Measurements from ENCODE around the gene GRK4.
A peak's percentile ranks its signal among the peaks of the same experiment; 100 is the strongest.
"Not testable (repeated sequence)": the region's sequence is repeated elsewhere in the genome, so short reads cannot be mapped to it uniquely, and the experiment has no call there.

GRK4 gene

DNA sequence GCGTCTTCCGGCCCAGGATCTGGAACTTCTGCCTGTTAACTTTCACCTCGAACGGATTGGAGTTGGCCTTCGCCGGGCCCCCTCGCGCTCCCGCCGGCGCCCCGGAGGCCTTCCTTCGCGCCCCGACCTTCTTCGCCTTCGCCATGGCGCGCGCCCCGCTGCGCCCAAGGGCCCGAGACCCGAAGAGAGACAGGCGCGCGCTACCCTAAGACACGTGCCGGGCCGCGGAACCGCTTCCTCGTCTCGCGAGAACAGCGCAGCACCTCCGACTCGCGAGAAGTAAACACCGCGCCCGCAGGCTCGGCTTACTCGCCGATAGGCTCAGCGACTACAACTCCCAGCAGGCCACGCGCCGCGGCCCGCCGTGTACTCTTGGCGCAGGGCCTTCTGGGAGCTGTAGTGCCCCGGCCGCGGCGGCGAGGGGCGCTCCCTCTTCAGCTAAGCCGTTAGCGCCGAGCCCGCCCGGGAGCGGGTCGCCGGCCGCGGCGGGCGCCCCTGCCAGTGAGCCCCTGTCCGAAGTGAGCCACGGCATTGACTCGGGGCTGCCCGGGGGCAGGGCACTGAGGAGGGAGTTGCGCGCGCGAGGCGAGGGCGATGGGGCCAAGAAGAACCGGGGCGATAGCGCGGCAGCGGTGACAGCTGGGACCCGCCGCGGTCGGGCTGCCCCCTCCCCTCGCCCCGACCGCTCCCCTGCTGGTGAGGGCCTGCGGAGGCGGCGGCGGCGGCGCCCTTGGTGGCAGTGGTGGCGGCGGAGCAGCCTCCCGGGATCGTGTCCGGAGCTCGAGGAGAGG lies at the start of gene GRK4, which contains the start of gene NOP14:
Gene GRK4, plus strand, starts transcription at position 397 of the 791 bp plus-strand sequence. CDS start 500 bp downstream, outside the sequence.
Gene NOP14, minus strand, starts transcription at position 232 of the 791 bp plus-strand sequence. Its CDS starts 87 bp downstream, at position 145.
- H3K4me1 Mint-ChIP-seq: peaks cover 41% of the 10 kb centered on the region
- H3K36me3 Mint-ChIP-seq (ENCODE audit: low read depth): peaks cover 3% of the 10 kb centered on the region
- H3K27ac Mint-ChIP-seq: peak within 1 kb of the TSS; percentile 83 to 98 (median 87)
- H3K9me3 Mint-ChIP-seq: no peaks in the 10 kb centered on the region
- no peaks in the 10 kb centered on the region for H3K27me3 Mint-ChIP-seq (ENCODE audit: low read depth)
- TF ChIP-seq, protein P1, sequence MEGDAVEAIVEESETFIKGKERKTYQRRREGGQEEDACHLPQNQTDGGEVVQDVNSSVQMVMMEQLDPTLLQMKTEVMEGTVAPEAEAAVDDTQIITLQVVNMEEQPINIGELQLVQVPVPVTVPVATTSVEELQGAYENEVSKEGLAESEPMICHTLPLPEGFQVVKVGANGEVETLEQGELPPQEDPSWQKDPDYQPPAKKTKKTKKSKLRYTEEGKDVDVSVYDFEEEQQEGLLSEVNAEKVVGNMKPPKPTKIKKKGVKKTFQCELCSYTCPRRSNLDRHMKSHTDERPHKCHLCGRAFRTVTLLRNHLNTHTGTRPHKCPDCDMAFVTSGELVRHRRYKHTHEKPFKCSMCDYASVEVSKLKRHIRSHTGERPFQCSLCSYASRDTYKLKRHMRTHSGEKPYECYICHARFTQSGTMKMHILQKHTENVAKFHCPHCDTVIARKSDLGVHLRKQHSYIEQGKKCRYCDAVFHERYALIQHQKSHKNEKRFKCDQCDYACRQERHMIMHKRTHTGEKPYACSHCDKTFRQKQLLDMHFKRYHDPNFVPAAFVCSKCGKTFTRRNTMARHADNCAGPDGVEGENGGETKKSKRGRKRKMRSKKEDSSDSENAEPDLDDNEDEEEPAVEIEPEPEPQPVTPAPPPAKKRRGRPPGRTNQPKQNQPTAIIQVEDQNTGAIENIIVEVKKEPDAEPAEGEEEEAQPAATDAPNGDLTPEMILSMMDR (IDR thresholded peaks at IDR 0.05; ENCODE audit: unreplicated experiment in 3 of 3): peak; percentile 30 to 53 (median 36)
- peak within 1 kb of the TSS; percentile 94 to 96 (median 94) for H3K4me3 Mint-ChIP-seq

DNA sequence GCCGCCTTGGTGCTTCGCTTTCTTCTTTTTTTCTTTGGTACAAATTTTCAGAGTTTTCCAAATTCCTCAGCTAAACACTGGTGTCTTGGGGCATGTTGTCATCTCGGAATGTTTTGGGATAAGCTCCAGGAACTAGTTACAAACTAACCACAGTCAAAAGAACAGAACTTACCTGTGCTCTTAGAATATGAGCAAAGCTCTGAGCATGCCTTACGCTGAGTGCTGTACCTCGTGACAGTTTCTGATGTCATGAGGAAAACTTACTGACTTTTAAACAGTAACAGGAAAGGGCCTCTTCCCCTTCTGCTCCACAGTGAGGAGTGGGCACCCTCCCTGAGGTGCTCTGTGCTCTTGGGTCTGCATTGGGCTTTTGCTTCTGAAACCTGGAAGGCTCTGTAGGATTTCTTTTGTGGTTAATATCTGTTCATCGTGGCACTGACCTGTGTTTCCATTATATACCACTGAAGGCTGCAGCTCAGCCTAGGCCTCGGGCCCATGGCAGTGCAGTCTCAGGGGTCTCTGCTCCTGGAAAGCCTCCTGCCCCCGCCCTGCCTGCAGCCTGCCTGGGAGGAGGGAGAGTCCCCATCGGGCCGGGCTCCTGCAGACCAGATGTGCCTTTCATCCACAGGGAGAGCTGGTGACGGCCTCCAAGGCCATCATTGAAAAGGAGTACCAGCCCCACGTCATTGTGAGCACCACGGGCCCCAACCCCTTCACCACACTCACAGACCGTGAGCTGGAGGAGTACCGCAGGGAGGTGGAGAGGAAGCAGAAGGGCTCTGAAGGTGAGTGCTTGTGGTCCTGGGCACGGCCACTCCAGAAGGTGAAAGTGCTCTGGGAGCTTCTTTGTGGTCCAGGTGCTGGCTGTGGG lies 48.9 kb upstream of the GRK4 start:
- TF ChIP-seq, protein P1 (IDR thresholded peaks at IDR 0.05; ENCODE audit: unreplicated experiment in 3 of 3): no peak

DNA sequence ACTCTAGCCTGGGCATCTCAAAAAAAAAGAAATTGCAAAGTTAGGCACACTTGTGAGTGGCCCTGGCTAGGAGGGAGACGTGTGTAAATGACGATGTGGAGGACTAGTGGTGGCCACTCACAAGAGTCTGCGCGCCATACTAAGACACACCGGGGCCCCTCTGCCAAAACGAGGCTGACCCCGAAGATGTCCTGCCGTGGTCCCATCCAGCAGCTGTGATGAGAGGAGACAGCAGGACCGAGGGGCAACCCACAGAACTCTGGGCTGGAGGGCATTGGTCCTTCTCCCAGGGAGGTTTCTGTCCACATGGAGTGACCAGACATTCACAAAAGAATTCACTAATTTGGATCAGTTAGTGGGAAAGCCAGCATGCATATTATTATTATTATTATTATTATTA lies 47.6 kb upstream of the GRK4 start:
- peaks cover 3% of the 10 kb centered on the region for H3K27me3 Mint-ChIP-seq (ENCODE audit: low read depth)
- peaks cover 36% of the 10 kb centered on the region for H3K9me3 Mint-ChIP-seq
- no peaks in the 10 kb centered on the region for H3K4me1 Mint-ChIP-seq
- peaks cover 88% of the 10 kb centered on the region for H3K36me3 Mint-ChIP-seq (ENCODE audit: low read depth)
- TF ChIP-seq, protein P1 (IDR thresholded peaks at IDR 0.05; ENCODE audit: unreplicated experiment in 3 of 3): no peak
- H3K4me3 Mint-ChIP-seq: no peak overlapping the region
- no peak overlapping the region for H3K27ac Mint-ChIP-seq

More for the DNA sequence above, 48.9 kb upstream of the GRK4 start:
- Mint-ChIP-seq H3K9me3 (peaks cover 23% of the 10 kb centered on the region), H3K4me3 (no peak overlapping the region), H3K4me1 (no peaks in the 10 kb centered on the region), H3K27me3 (ENCODE audit: low read depth) (no peaks in the 10 kb centered on the region), H3K27ac (no peak overlapping the region), H3K36me3 (ENCODE audit: low read depth) (peaks cover 86% of the 10 kb centered on the region)

GRCh38 chr4:2916696-2917095 lies 46.7 kb upstream of the GRK4 start:
- H3K9me3 Mint-ChIP-seq: peaks cover 37% of the 10 kb centered on the region
- not testable (repeated sequence) for H3K4me3 Mint-ChIP-seq; H3K27me3 Mint-ChIP-seq (ENCODE audit: low read depth); H3K4me1 Mint-ChIP-seq; H3K27ac Mint-ChIP-seq
- peaks cover 90% of the 10 kb centered on the region for H3K36me3 Mint-ChIP-seq (ENCODE audit: low read depth)

DNA sequence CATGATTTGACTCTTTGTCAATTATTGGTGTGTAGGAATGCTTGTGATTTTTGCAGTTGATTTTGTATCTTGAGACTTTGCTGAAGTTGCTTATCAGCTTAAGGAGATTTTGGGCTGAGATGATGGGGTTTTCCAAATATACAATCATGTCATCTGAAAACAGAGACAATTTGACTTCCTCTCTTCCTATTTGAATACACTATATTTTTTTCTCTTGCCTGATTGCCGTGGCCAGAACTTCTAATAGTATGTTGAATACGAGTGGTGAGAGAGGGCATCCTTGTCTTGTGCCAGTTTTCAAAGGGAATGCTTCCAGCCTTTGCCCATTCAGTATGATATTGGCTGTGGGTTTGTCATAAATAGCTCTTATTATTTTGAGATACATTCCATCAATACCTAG lies 45.1 kb upstream of the GRK4 start:
- H3K27ac Mint-ChIP-seq; H3K4me3 Mint-ChIP-seq; H3K27me3 Mint-ChIP-seq (ENCODE audit: low read depth); H3K4me1 Mint-ChIP-seq: not testable (repeated sequence)
- Mint-ChIP-seq H3K9me3 (peaks cover 37% of the 10 kb centered on the region), H3K36me3 (ENCODE audit: low read depth) (peaks cover 89% of the 10 kb centered on the region)

GRCh38 chr4:2918714-2919113 lies 44.7 kb upstream of the GRK4 start:
- not testable (repeated sequence) for H3K4me3 Mint-ChIP-seq; H3K27ac Mint-ChIP-seq; H3K4me1 Mint-ChIP-seq; H3K27me3 Mint-ChIP-seq (ENCODE audit: low read depth)
- peaks cover 37% of the 10 kb centered on the region for H3K9me3 Mint-ChIP-seq
- H3K36me3 Mint-ChIP-seq (ENCODE audit: low read depth): peaks cover 90% of the 10 kb centered on the region

GRCh38 chr4:2922453-2923101 lies 40.8 kb upstream of the GRK4 start:
- not testable (repeated sequence) for H3K27me3 Mint-ChIP-seq (ENCODE audit: low read depth); H3K27ac Mint-ChIP-seq; H3K4me3 Mint-ChIP-seq; H3K4me1 Mint-ChIP-seq
- Mint-ChIP-seq H3K36me3 (ENCODE audit: low read depth) (peaks cover 76% of the 10 kb centered on the region), H3K9me3 (peaks cover 29% of the 10 kb centered on the region)
